ENCODE measurements around the gene BTF3L4.
"Not testable (repeated sequence)": the region's sequence is repeated elsewhere in the genome, so short reads cannot be mapped to it uniquely, and the experiment has no call there.

DNA sequence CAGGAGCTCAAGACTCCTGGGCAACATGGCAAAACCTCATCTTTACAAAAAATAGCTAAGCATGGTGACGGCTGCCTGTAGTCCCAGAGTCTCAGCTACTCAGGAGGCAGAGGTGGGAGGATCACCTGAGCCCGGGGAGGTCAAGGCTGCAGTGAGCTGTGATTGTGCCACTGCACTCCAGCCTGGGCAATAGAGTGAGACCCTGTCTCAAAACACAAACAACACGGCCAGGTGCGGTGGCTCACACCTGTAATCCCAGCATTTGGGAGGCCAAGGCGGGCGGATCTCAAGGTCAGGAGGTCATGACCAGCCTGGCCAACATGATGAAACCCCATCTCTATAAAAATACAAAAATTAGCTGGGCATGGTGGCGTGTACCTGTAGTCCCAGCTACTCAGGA is 38.2 kb downstream of the BTF3L4 start:
- TF ChIP-seq CTCF, POLR2A, EP300 (IDR thresholded peaks at IDR 0.05): not testable (repeated sequence)
